A673 (cell line): ENCODE results near the gene CCDC102B. TPM values are rescaled to one million over a fixed set of nuclear protein-coding genes. Genes with fewer than 3 reads are reported as not detected.
"Not testable (repeated sequence)": the region's sequence is repeated elsewhere in the genome, so short reads cannot be mapped to it uniquely, and the experiment has no call there.

Experiments used
- BruUV-seq: library from RNA; stranded (reverse); fragments of 400-500 nt; replicated peaks from 2 replicates; lab custom pipeline; 2021; lab: Mats Ljungman, UMichigan
- CTCF ChIA-PET: fragments of 300-600 bp; sonication (Branson Sonifier 250); formaldehyde crosslinking; loops from one replicate; lab custom pipeline; 2022; ENCODE audit warnings: antibody characterized with exemption; lab: Charles Lee
- POLR2A ChIA-PET: fragments of 300-600 bp; sonication (Branson Sonifier 250); formaldehyde crosslinking; loops from one replicate; lab custom pipeline; 2022; ENCODE audit warnings: antibody characterized with exemption; ENCODE audit not compliant: low non-redundant PET; lab: Charles Lee
- DNase-seq: peaks from one replicate; pipeline ENCODE4 v3.0.0-alpha.2; 2015; ENCODE audit warnings: low spot score
- H3K27ac ChIP-seq: fragments of 200-600 bp; sonication (generic); 2 replicates; pipeline ENCODE4 v1.5.1; 2016; ENCODE audit warnings: mixed run types, low read depth, mild to moderate bottlenecking, mixed read lengths, antibody characterized with exemption, low read length; ENCODE audit not compliant: poor library complexity, severe bottlenecking
- H3K27me3 ChIP-seq: fragments of 200-600 bp; sonication (generic); replicated peaks from 2 replicates; pipeline ENCODE4 v1.6.1; 2017; ENCODE audit warnings: mixed run types, low read depth, mild to moderate bottlenecking, mixed read lengths, antibody characterized with exemption, low read length; ENCODE audit not compliant: insufficient read depth, poor library complexity
- H3K36me3 ChIP-seq: fragments of 200-600 bp; sonication (generic); 2 replicates; pipeline ENCODE4 v1.6.1; 2016; ENCODE audit warnings: mixed run types, mild to moderate bottlenecking, mixed read lengths, antibody characterized with exemption, low read length; ENCODE audit not compliant: insufficient read depth, poor library complexity, severe bottlenecking
- H3K4me1 ChIP-seq: fragments of 200-600 bp; sonication (generic); 2 replicates; pipeline ENCODE4 v1.6.1; 2017; ENCODE audit warnings: mixed run types, mild to moderate bottlenecking, mixed read lengths, antibody characterized with exemption, low read length; ENCODE audit not compliant: insufficient read depth, poor library complexity, severe bottlenecking
- H3K4me3 ChIP-seq: fragments of 200-600 bp; sonication (generic); 2 replicates; pipeline ENCODE4 v1.5.1; 2016; ENCODE audit warnings: low read depth, mixed run types, mild to moderate bottlenecking, mixed read lengths, low read length; ENCODE audit not compliant: poor library complexity, severe bottlenecking
- H3K9me3 ChIP-seq: fragments of 200-600 bp; sonication (generic); 2 replicates; pipeline ENCODE4 v1.6.1; 2016; ENCODE audit warnings: mixed run types, low read depth, mild to moderate bottlenecking, mixed read lengths, antibody characterized with exemption, low read length; ENCODE audit not compliant: poor library complexity, severe bottlenecking
- EZH2 ChIP-seq: fragments of 200-600 bp; sonication (generic); IDR thresholded peaks from 2 replicates; pipeline ENCODE4 v1.6.1; 2017; ENCODE audit warnings: borderline replicate concordance, low read depth, mild to moderate bottlenecking, mixed read lengths, antibody characterized with exemption, low read length; ENCODE audit not compliant: poor library complexity, severe bottlenecking
- intact Hi-C: fragments of 100-400 bp; cut with micrococcal nuclease; formaldehyde crosslinking; loops from one replicate; pipeline ENCODE4 v1.10.0; 2022; ENCODE audit not compliant: unreplicated experiment
- total RNA-seq: library from RNA; stranded (reverse); gene quantifications from 2 replicates; pipeline ENCODE4 v1.2.3, GENCODE V29; 2021
- TF ChIP-seq, protein P1 (sequence below): fragments of 300-800, 200-600 bp; sonication (generic); conservative IDR thresholded peaks from 2 replicates; pipeline ENCODE4 v1.5.1; 2017; ENCODE audit warnings: low read depth, mild to moderate bottlenecking, antibody characterized with exemption, low read length, moderate library complexity, mixed read lengths

The CCDC102B gene
- total RNA-seq, 1 experiment from 2014 or later = 12.5 TPM

DNA sequence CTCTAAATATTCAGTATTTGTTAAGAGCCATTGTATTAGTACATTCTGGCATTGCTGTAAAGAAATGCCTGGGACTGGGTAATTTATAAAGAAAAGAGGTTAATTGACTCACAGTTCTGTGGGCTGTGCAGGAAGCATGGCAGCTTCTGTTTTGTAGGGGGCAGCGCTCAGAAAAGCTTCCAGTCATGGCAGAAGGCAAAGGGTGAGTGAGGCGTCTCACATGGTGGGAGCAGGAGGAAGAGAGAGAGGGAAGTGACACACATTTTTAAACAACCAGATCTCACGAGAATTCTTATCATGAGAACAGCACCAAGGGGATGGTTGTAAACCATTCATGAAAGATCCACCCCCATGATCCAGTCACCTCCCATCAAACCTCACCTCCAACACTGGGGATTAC lies 13.8 kb upstream of the CCDC102B start:
- Histone ChIP-seq H3K36me3 (no peaks in the 10 kb centered on the region), H3K9me3 (no peaks in the 10 kb centered on the region), H3K4me1 (peaks cover 3% of the 10 kb centered on the region), H3K4me3 (no peak overlapping the region), H3K27ac (no peak overlapping the region), H3K27me3 (no peaks in the 10 kb centered on the region)
- intact Hi-C loops = no loop called here
- ChIA-PET POLR2A (no interaction called here), CTCF (no interaction called here)
- BruUV-seq = no TSS peak
- TF ChIP-seq EZH2 = no peak
- TF ChIP-seq, protein P1, sequence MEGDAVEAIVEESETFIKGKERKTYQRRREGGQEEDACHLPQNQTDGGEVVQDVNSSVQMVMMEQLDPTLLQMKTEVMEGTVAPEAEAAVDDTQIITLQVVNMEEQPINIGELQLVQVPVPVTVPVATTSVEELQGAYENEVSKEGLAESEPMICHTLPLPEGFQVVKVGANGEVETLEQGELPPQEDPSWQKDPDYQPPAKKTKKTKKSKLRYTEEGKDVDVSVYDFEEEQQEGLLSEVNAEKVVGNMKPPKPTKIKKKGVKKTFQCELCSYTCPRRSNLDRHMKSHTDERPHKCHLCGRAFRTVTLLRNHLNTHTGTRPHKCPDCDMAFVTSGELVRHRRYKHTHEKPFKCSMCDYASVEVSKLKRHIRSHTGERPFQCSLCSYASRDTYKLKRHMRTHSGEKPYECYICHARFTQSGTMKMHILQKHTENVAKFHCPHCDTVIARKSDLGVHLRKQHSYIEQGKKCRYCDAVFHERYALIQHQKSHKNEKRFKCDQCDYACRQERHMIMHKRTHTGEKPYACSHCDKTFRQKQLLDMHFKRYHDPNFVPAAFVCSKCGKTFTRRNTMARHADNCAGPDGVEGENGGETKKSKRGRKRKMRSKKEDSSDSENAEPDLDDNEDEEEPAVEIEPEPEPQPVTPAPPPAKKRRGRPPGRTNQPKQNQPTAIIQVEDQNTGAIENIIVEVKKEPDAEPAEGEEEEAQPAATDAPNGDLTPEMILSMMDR = no peak
- no peak for DNase-seq

DNA sequence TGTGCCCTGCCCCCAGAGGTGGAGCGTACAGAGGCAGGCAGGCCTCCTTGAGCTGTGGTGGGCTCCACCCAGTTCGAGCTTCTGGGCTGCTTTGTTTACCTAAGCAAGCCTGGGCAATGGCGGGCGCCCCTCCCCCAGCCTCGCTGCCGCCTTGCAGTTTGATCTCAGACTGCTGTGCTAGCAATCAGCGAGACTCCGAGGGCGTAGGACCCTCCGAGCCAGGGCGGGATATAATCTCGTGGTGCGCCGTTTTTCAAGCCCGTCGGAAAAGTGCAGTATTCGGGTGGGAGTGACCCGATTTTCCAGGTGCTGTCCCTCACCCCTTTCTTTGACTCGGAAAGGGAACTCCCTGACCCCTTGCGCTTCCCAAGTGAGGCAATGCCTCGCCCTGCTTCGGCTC lies 7.6 kb upstream of the CCDC102B start:
- POLR2A ChIA-PET, CTCF ChIA-PET, H3K4me1 ChIP-seq, H3K27me3 ChIP-seq, intact Hi-C loops, H3K4me3 ChIP-seq, H3K9me3 ChIP-seq, H3K27ac ChIP-seq, H3K36me3 ChIP-seq, BruUV-seq, DNase-seq: not testable (repeated sequence)

DNA sequence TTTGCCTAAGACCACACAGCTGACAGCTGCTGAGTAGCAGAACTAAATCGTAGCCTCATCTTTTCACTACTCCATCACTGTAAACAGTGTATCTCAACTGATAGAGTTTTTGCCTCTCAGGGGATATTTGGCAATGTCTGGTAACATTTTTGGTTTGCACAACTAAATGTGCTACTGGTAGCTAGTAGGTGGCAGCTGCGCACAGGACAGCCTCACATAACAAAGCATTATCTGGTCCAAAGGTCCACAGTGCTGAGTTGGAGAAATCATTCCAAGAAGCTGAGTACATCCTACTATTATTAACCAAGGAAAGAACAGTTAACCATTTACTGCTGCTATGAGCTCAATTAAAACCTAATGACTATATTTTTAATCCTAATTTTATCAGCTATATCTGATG lies 6.1 kb upstream of the CCDC102B start:
- ChIA-PET CTCF (no interaction called here), POLR2A (interaction anchor here (0.7 kb wide), 1 partner anchor 96 kb away, joined by 3 read pairs; no protein-coding TSS in a partner anchor)
- no peak for TF ChIP-seq EZH2
- TF ChIP-seq, protein P1 = no peak
- H3K4me1 ChIP-seq = no peaks in the 10 kb centered on the region
- no peaks in the 10 kb centered on the region for H3K27me3 ChIP-seq
- H3K27ac ChIP-seq = no peak overlapping the region
- no peaks in the 10 kb centered on the region for H3K9me3 ChIP-seq
- no peak overlapping the region for H3K4me3 ChIP-seq
- DNase-seq = no peak
- intact Hi-C loops = no loop called here
- H3K36me3 ChIP-seq = no peaks in the 10 kb centered on the region
- BruUV-seq = no TSS peak

DNA sequence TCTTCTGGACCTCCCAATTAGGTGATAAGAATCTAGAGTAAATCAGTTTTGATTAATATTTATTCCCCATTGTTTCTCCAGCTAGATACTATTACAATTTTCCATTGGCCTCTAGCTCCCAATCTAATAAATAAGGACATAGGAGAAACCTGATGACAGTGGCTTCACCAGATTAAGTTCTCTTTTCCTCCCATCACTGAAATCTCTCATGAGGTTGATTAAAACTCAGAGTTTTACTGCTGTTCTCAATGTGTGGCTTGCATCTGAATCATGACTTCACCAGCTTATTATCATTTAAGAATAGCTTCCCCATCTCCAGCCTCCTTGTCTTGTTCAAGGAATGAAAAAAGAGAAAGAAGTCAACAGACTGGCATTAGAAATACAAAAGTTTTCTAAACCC lies 3.9 kb upstream of the CCDC102B start:
- Histone ChIP-seq H3K4me3 (no peak overlapping the region), H3K27me3 (no peaks in the 10 kb centered on the region), H3K4me1 (peaks cover 17% of the 10 kb centered on the region), H3K27ac (no peak overlapping the region), H3K9me3 (no peaks in the 10 kb centered on the region), H3K36me3 (no peaks in the 10 kb centered on the region)
- ChIA-PET POLR2A (no interaction called here), CTCF (no interaction called here)
- BruUV-seq = no TSS peak
- DNase-seq = no peak
- TF ChIP-seq, protein P1 = no peak
- no peak for TF ChIP-seq EZH2
- intact Hi-C loops = no loop called here
